RWPE2 (cell line): ENCODE measurements around the gene TAOK1.

Source experiments
- ATAC-seq: fragments of 200-7000 bp; cut with Tn5 transposase; 3 replicates; pipeline ENCODE4 v1.9.1; 2021; ENCODE audit warnings: low read depth
- DNase-seq: peaks from one replicate; pipeline ENCODE4 v3.0.0-alpha.2; 2020; ENCODE audit warnings: low spot score
- H3K27ac ChIP-seq: fragments of 450-650 bp; 2 replicates; pipeline ENCODE4 v1.5.1; 2017; ENCODE audit warnings: mild to moderate bottlenecking; ENCODE audit not compliant: poor library complexity, severe bottlenecking
- H3K27me3 ChIP-seq: fragments of 250-450 bp; sonication (Bioruptor Pico); 2 replicates; pipeline ENCODE4 v1.5.1; 2021; ENCODE audit warnings: mild to moderate bottlenecking, moderate library complexity; ENCODE audit not compliant: insufficient read depth, poor library complexity, severe bottlenecking
- H3K36me3 ChIP-seq: fragments of 250-450 bp; sonication (Bioruptor Pico); 2 replicates; pipeline ENCODE4 v1.5.1; 2020; ENCODE audit warnings: low read depth, mild to moderate bottlenecking, moderate library complexity
- H3K4me1 ChIP-seq: fragments of 250-450 bp; sonication (Bioruptor Pico); 2 replicates; pipeline ENCODE4 v1.5.1; 2021; ENCODE audit warnings: mild to moderate bottlenecking, moderate library complexity; ENCODE audit not compliant: insufficient read depth, poor library complexity, severe bottlenecking
- H3K4me3 ChIP-seq: fragments of 250-450 bp; sonication (Bioruptor Pico); 2 replicates; pipeline ENCODE4 v1.5.1; 2021; ENCODE audit warnings: mild to moderate bottlenecking, moderate library complexity; ENCODE audit not compliant: severe bottlenecking
- H3K9me3 ChIP-seq: fragments of 250-450 bp; sonication (Bioruptor Pico); 2 replicates; pipeline ENCODE4 v1.5.1; 2021; ENCODE audit warnings: mild to moderate bottlenecking, moderate library complexity; ENCODE audit not compliant: severe bottlenecking
- TF ChIP-seq, protein P1 (sequence below): fragments of 450-650 bp; IDR thresholded peaks from one replicate; pipeline ENCODE4 v1.5.1; 2017; ENCODE audit warnings: mild to moderate bottlenecking, moderate library complexity; ENCODE audit not compliant: poor library complexity, severe bottlenecking

Gene TAOK1

DNA sequence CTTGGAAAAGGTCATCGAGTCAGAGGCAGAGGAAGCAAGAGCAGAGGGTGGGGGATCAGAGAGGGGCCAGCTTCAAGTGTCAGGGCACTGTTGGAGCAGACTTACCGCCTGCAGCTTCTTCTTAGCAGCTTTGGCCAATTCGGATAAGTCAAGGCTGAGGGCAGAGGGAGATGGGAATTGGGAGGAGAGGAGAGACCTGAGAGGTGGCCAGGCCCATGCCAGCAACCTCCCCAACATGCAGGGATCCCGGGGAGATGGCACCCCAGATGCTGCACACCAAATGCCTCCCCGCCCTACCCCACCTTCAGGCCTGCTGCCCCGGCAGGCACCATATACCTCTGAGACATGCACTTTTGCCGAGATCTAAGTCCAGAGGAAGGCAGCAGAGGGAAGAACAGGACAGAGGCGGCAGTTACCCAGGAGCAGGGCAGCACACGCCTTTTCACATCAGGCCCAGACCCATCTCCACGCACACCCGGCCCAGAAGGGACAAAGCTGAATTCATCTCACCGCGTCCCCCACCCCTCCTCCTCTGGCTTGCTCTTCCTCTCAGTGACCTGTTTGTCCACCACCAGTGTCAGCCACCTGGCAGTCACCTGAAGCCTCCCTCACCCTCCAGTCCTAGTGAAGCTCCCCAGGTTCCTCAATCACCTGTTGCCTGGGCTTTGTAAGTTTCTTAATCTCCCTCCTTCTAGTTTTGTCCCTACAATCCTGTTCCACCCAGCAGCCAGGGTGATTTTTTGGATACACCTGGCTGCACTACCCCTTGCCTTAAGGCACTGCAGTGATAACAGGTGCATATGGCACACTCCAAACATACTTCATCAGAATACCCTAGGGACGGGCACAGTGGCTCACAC lies 188.7 kb downstream of the TAOK1 start:
- DNase-seq (no peak), ATAC-seq (no peak)
- Histone ChIP-seq H3K4me3 (no peak overlapping the region), H3K4me1 (peaks cover 22% of the 10 kb centered on the region), H3K27me3 (no peaks in the 10 kb centered on the region), H3K27ac (no peak overlapping the region), H3K36me3 (peaks cover 90% of the 10 kb centered on the region), H3K9me3 (peaks cover 4% of the 10 kb centered on the region)
- TF ChIP-seq, protein P1, sequence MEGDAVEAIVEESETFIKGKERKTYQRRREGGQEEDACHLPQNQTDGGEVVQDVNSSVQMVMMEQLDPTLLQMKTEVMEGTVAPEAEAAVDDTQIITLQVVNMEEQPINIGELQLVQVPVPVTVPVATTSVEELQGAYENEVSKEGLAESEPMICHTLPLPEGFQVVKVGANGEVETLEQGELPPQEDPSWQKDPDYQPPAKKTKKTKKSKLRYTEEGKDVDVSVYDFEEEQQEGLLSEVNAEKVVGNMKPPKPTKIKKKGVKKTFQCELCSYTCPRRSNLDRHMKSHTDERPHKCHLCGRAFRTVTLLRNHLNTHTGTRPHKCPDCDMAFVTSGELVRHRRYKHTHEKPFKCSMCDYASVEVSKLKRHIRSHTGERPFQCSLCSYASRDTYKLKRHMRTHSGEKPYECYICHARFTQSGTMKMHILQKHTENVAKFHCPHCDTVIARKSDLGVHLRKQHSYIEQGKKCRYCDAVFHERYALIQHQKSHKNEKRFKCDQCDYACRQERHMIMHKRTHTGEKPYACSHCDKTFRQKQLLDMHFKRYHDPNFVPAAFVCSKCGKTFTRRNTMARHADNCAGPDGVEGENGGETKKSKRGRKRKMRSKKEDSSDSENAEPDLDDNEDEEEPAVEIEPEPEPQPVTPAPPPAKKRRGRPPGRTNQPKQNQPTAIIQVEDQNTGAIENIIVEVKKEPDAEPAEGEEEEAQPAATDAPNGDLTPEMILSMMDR, result no peak

- no peaks in the 10 kb centered on the region for H3K27me3 ChIP-seq
- peak overlapping the region; percentile 80 for H3K27ac ChIP-seq
- H3K4me1 ChIP-seq, result peaks cover 33% of the 10 kb centered on the region
- TF ChIP-seq, protein P1, result peak; percentile 94
- H3K36me3 ChIP-seq, result peaks cover 81% of the 10 kb centered on the region
- DNase-seq (peak; percentile 70), ATAC-seq (peak; percentile 77)
- H3K4me3 ChIP-seq, result no peak overlapping the region
- peaks cover 4% of the 10 kb centered on the region for H3K9me3 ChIP-seq
These were observed 190.0 kb downstream of the TAOK1 start for GRCh38 chr17:29579866-29580771.

DNA sequence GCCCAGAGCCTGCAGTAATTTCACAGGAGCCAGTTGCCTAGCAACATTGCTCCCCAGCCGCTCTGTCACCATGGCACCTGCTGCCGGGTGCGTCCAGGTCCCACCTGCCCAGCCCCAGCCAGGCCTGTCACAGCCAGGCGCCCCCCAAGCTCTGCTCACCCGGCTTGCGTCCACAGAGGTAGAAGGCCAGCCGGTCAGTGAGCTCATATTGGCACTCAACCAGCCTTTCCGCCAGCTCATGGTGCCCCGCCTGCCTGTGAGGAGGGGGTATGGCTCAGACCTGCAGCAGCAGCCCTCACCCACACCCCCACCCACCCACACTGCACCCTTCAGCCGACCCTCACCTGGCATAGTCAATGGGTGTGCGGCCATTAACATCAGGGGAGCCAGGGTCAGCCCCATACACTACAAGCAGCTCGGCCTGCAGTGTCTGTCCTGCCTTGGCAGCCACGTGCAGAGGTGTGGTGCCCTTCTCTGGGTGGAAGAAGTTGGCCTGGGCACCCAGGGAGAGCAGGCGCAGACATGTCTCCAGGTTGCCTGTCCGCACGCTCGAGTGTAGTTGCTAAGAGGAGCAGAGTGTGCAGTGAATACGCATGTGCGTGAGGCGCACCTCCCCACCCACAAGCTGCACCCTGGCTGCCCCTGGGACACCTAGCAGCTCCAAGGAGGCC lies 191.6 kb downstream of the TAOK1 start:
- DNase-seq (peak; percentile 86), ATAC-seq (peak; percentile 33)
- Histone ChIP-seq H3K9me3 (peaks cover 4% of the 10 kb centered on the region), H3K4me3 (no peak overlapping the region), H3K36me3 (peaks cover 65% of the 10 kb centered on the region), H3K27me3 (no peaks in the 10 kb centered on the region), H3K27ac (peak overlapping the region; percentile 80), H3K4me1 (peaks cover 42% of the 10 kb centered on the region)
- TF ChIP-seq, protein P1, result no peak

DNA sequence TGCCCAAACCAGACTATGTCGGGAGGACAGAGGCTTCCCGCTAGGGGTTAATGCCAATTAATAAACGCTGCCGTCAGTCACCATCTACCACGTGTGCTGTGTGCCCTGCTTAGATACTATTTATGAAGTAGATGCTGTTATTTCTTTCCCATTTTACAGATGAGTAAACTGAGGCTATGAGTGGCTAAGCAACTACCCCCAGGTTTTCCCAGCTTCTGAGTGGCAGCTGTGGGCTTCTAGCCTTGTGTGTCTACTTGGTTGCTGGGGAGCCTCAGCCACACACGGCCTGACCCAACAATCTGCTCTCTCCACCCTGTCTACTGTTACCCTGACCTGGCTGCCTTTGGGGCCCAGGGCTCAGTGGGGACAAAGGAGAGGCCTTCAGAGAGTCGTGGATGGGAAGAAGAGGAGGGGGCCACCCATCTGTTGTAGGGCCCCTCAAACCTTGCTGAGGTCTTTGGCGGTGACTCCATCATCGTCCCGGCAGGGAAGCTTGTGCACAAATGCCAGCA lies 192.1 kb downstream of the TAOK1 start:
- peaks cover 46% of the 10 kb centered on the region for H3K4me1 ChIP-seq
- no peak for ATAC-seq
- peak overlapping the region; percentile 80 for H3K27ac ChIP-seq
- peaks cover 4% of the 10 kb centered on the region for H3K9me3 ChIP-seq
- no peaks in the 10 kb centered on the region for H3K27me3 ChIP-seq
- H3K4me3 ChIP-seq, result no peak overlapping the region
- TF ChIP-seq, protein P1, result no peak
- H3K36me3 ChIP-seq, result peaks cover 59% of the 10 kb centered on the region
- DNase-seq, result no peak
